Esophagus squamous epithelium (tissue), 4 donors: ENCODE results near the gene SIGLECL1.

ENCODE experiments used
- CTCF ChIP-seq, 6 experiments: fragments of 450-650 bp in 4 of 6; fragments of 200-600 bp in 2 of 6; sonication (generic) in 2 of 6; IDR thresholded peaks; one replicate each; pipeline ENCODE4 v1.5.1; 2016 to 2019; ENCODE audit warnings: antibody characterized with exemption in 6 of 6, mild to moderate bottlenecking in 4 of 6, moderate library complexity in 4 of 6
- POLR2A ChIP-seq, 4 donors: fragments of 450-650 bp; IDR thresholded peaks; one replicate each; pipeline ENCODE4 v1.6.1; 2017; ENCODE audit warnings: antibody characterized with exemption in 4 of 4, mild to moderate bottlenecking in 4 of 4, moderate library complexity in 3 of 4

- TF ChIP-seq CTCF (IDR thresholded peaks at IDR 0.05) (no peak), POLR2A (IDR thresholded peaks at IDR 0.05) (no peak)
Observed at GRCh38 chr19:51227966-51228365, 22.9 kb upstream of the SIGLECL1 start.
